ENCODE measurements around the gene NCAM2. TPM values are rescaled to one million over a fixed set of nuclear protein-coding genes. Genes with fewer than 3 reads are reported as not detected.

NCAM2 gene
- total RNA-seq, 1 donor from 2014 or later = 22.6 TPM

DNA sequence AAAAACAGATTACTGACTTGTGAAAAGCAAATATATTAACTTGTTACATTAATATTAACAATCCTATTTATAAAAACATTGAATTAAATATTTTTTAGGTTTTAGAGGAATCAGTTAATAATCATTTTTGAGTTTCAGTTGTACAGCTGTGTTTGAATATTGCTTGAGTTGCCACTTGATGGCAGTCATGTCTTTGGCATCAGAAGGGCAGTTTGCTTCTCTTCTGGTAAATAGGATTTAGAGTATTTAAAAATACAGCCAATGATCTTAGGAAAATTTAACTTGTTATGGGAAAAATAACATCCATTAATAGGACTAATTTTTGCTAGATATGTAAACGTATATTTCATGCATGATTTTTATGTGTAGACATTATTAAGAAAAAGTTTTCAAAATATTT is 234.1 kb downstream of the NCAM2 start:
- Mint-ChIP-seq H3K4me1 (ENCODE audit: unreplicated experiment) (no peaks in the 10 kb centered on the region), H3K36me3 (no peaks in the 10 kb centered on the region), H3K9me3 (no peaks in the 10 kb centered on the region), H3K4me3 (no peak overlapping the region), H3K27me3 (no peaks in the 10 kb centered on the region), H3K27ac (no peak overlapping the region)
- TF ChIP-seq, protein P1, sequence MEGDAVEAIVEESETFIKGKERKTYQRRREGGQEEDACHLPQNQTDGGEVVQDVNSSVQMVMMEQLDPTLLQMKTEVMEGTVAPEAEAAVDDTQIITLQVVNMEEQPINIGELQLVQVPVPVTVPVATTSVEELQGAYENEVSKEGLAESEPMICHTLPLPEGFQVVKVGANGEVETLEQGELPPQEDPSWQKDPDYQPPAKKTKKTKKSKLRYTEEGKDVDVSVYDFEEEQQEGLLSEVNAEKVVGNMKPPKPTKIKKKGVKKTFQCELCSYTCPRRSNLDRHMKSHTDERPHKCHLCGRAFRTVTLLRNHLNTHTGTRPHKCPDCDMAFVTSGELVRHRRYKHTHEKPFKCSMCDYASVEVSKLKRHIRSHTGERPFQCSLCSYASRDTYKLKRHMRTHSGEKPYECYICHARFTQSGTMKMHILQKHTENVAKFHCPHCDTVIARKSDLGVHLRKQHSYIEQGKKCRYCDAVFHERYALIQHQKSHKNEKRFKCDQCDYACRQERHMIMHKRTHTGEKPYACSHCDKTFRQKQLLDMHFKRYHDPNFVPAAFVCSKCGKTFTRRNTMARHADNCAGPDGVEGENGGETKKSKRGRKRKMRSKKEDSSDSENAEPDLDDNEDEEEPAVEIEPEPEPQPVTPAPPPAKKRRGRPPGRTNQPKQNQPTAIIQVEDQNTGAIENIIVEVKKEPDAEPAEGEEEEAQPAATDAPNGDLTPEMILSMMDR (conservative IDR thresholded peaks at IDR 0.05) = peak; percentile 82
- DNase-seq (ENCODE audit: extremely low spot score, unreplicated experiment) = no peak

DNA sequence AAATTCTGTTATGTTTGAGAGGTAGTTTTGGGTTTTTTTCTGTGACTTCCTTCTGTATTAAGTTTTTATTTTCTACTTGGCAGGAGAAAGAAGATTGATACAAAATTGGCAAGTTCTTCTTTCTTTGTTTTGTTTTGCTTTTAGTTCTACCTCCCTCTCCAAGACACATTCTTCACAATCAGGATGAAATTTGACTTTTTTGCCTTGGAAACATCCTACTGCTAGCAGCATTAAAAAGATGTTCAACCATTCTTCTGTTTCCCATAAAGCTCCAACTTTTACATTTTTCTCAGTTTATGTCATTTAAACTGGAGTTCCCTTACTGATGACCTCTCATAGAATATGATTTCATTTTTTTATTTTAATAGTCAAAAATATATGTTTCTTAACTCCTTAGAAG is 234.8 kb downstream of the NCAM2 start:
- no peak for DNase-seq (ENCODE audit: extremely low spot score, unreplicated experiment)
- Mint-ChIP-seq H3K9me3 (no peaks in the 10 kb centered on the region), H3K27me3 (no peaks in the 10 kb centered on the region), H3K36me3 (no peaks in the 10 kb centered on the region), H3K4me3 (no peak overlapping the region), H3K4me1 (ENCODE audit: unreplicated experiment) (no peaks in the 10 kb centered on the region), H3K27ac (no peak overlapping the region)
- TF ChIP-seq, protein P1 (conservative IDR thresholded peaks at IDR 0.05) = no peak

DNA sequence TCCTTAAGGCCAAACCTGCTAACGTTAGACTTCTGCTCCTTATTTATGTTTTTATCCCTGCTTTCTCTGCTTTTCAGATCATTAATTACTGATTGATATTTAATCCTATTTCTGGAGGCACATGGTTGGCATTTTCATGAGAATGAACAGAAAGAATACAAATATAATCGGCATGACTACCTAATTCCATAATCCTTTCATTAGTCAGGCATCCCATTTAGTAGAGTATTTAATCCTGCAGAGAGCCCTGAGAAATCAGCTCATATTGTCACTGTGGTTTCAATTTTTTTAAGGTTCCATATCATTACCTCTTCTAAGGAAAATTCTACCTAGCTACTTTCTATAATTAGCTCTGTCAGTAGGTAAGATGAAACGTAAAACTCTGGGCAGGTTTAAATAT is 238.8 kb downstream of the NCAM2 start:
- Mint-ChIP-seq H3K4me3 (no peak overlapping the region), H3K27ac (no peak overlapping the region), H3K9me3 (no peaks in the 10 kb centered on the region), H3K36me3 (no peaks in the 10 kb centered on the region), H3K4me1 (ENCODE audit: unreplicated experiment) (no peaks in the 10 kb centered on the region), H3K27me3 (no peaks in the 10 kb centered on the region)
- TF ChIP-seq, protein P1 (conservative IDR thresholded peaks at IDR 0.05) = no peak
- no peak for DNase-seq (ENCODE audit: extremely low spot score, unreplicated experiment)

DNA sequence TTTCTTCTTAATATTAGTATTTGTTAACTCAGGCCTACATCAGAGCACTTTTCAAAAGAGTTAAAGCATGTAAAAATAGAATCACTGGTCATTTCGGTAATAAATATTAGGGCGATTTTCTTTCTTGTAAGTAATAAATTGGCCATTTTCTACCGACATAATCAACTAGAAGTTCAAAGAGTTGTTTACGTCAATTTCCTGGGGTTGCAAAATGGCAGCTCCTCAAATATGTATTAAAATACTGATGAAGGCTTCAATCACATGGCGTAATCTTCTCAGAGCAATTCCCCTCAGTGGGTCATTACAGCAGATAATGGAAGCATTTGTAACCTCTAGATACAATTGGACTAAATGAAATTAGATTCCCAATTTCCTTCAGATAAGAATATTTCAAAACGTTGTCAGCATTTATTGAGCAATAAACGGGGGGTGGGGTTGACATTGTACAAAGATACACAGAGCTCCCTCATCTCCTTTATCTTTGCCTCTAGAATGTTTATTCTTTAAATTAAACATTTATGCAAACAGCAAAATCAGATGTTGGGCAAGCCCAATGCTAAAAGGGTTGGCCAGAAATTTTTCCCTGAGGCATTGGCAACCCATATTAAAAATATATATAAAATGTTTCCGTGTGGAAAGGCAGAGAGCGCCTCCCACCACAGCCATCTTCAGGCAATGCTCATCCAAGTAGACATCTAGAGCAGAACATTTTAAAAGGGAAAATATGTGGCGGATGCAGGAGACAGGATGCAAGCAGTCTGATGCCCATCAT is 240.6 kb downstream of the NCAM2 start:
- Mint-ChIP-seq H3K27me3 (no peaks in the 10 kb centered on the region), H3K4me3 (no peak overlapping the region), H3K9me3 (no peaks in the 10 kb centered on the region), H3K4me1 (ENCODE audit: unreplicated experiment) (no peaks in the 10 kb centered on the region), H3K27ac (no peak overlapping the region), H3K36me3 (no peaks in the 10 kb centered on the region)
- TF ChIP-seq, protein P1 (conservative IDR thresholded peaks at IDR 0.05) = no peak
- DNase-seq (ENCODE audit: extremely low spot score, unreplicated experiment) = no peak

DNA sequence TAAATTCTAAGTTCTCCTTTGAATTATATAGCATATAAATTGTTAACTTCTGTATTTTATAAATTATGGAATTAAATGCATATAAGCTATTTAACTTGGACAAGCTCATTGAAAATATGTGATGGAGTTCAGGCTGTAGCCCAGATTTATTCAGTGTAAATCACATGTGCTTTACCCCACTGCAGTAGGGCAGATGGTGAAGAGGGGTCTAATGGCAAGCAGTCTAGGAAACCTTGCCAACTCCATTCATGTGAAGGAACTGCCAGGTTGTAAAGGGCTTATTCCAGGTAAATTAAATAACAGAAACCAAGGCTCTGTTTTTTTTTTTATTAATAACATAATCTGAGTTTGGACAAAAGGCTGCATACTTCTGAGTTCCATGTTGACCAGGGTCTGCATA is 243.2 kb downstream of the NCAM2 start:
- Mint-ChIP-seq H3K4me3 (no peak overlapping the region), H3K27ac (no peak overlapping the region)
- TF ChIP-seq, protein P1 (conservative IDR thresholded peaks at IDR 0.05) = no peak

More for the DNA sequence above, 243.2 kb downstream of the NCAM2 start:
- H3K9me3 Mint-ChIP-seq = no peaks in the 10 kb centered on the region
- H3K36me3 Mint-ChIP-seq = no peaks in the 10 kb centered on the region
- H3K27me3 Mint-ChIP-seq = no peaks in the 10 kb centered on the region
- DNase-seq (ENCODE audit: extremely low spot score, unreplicated experiment) = no peak
- no peaks in the 10 kb centered on the region for H3K4me1 Mint-ChIP-seq (ENCODE audit: unreplicated experiment)

Measured in type B pancreatic cell (in vitro differentiated cells).